Spleen (tissue), 7 donors: ENCODE data around the gene COQ8A.

Source experiments
- CTCF ChIP-seq, 11 experiments: fragments of 200-600 bp in 7 of 11; fragments of 450-650 bp in 4 of 11; sonication (generic) in 4 of 11; IDR thresholded peaks in 8 of 11; conservative IDR thresholded peaks in 3 of 11; 1 replicate in 7 of 11; 2 replicates in 4 of 11; pipeline versions ENCODE4 v1.4.0 to v1.8.0; 2016 to 2021; ENCODE audit warnings: antibody characterized with exemption in 11 of 11, inconsistent platforms in 4 of 11, mild to moderate bottlenecking in 1 of 11
- POLR2A ChIP-seq, 3 donors: fragments of 450-650 bp; IDR thresholded peaks; one replicate each; pipeline ENCODE4 v1.5.1; 2017; ENCODE audit warnings: antibody characterized with exemption in 3 of 3, mild to moderate bottlenecking in 1 of 3
- POLR2AphosphoS5 ChIP-seq, 3 donors: sonication (generic); formaldehyde crosslinking; IDR thresholded peaks; one replicate each; pipeline ENCODE4 v1.5.1; 2017; ENCODE audit warnings: antibody characterized with exemption in 3 of 3
- donor health status: DM: no; HTN: no; CAD: no; lungs with moderate emphysema.
- donor health status: DM: no; HTN: no; CAD: no.
- donor health status: DM: no; HTN: no; CAD: no.

GRCh38 chr1:226994586-226995364, 54.7 kb downstream of the COQ8A start:
- no peak for TF ChIP-seq POLR2A (IDR thresholded peaks at IDR 0.05)
- no peak for TF ChIP-seq CTCF (IDR thresholded peaks at IDR 0.05 in 8 of 11, conservative IDR thresholded peaks at IDR 0.05 in 3 of 11)
- no peak for TF ChIP-seq POLR2AphosphoS5 (IDR thresholded peaks at IDR 0.05)
